ENCODE data around the gene OR10D3. TPM values are rescaled to one million over a fixed set of nuclear protein-coding genes. Genes with fewer than 3 reads are reported as not detected.

The OR10D3 gene, protein sequence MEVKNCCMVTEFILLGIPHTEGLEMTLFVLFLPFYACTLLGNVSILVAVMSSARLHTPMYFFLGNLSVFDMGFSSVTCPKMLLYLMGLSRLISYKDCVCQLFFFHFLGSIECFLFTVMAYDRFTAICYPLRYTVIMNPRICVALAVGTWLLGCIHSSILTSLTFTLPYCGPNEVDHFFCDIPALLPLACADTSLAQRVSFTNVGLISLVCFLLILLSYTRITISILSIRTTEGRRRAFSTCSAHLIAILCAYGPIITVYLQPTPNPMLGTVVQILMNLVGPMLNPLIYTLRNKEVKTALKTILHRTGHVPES
- total RNA-seq (2022; extraction: Qiagen RNA extraction): not detected in 5 replicates

DNA sequence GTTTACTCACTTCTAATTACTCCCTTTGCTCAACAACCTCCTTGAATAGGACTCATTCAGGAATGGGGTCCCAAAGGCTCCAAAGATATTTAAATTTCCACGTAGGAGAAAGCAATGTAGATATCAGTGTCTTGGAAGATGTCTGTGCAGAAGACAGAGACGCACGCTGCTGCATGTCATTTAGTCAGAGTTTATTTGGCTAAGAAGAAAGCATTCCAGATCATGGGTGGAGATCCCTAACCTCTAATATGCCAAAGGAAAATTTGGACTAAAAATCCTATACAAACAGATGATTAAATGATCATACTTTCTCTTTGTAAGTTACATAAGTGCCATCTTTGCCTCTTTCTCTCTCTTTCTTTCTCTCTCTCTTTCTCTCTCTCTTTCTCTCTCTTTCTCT lies at the start of gene OR10D3:
OR10D3 (plus strand) TSS at position 278 of the 400 bp plus-strand sequence. CDS start 1,925 bp downstream, outside the sequence.

Other genes with a start within 250 kb of the OR10D3 start
- gene OR4D5, start 243.7 kb upstream of the OR10D3 start, total RNA-seq (2022; extraction: Qiagen RNA extraction): not detected in 5 replicates
- not detected in 5 replicates for gene OR6T1, start 239.5 kb upstream of the OR10D3 start, total RNA-seq (2022; extraction: Qiagen RNA extraction)
- gene OR10S1, start 205.6 kb upstream of the OR10D3 start, total RNA-seq (2022; extraction: Qiagen RNA extraction): not detected in 5 replicates
- gene OR10G6, start 188.2 kb upstream of the OR10D3 start, total RNA-seq (2022; extraction: Qiagen RNA extraction): not detected in 5 replicates
- gene OR10G4, start 170.3 kb upstream of the OR10D3 start, total RNA-seq (2022; extraction: Qiagen RNA extraction): not detected in 5 replicates
- gene OR10G9, start 160.3 kb upstream of the OR10D3 start, total RNA-seq (2022; extraction: Qiagen RNA extraction): not detected in 5 replicates
- gene OR10G8, start 156.5 kb upstream of the OR10D3 start, total RNA-seq (2022; extraction: Qiagen RNA extraction): not detected in 5 replicates
- not detected in 5 replicates for gene OR10G7, start 142.0 kb upstream of the OR10D3 start, total RNA-seq (2022; extraction: Qiagen RNA extraction)
- 0.09 to 0.28 TPM (median 0.24 TPM) in 5 replicates for gene VWA5A, start 67.9 kb upstream of the OR10D3 start, total RNA-seq (2022; extraction: Qiagen RNA extraction)
- not detected in 5 replicates for gene OR8G1, start 57.8 kb downstream of the OR10D3 start, total RNA-seq (2022; extraction: Qiagen RNA extraction)
- gene OR8G5, start 73.0 kb downstream of the OR10D3 start, total RNA-seq (2022; extraction: Qiagen RNA extraction): not detected in 5 replicates
- gene OR8D1, start 130.6 kb downstream of the OR10D3 start, total RNA-seq (2022; extraction: Qiagen RNA extraction): not detected in 5 replicates
- not detected in 5 replicates for gene OR8D2, start 136.9 kb downstream of the OR10D3 start, total RNA-seq (2022; extraction: Qiagen RNA extraction)
- not detected in 5 replicates for gene OR8B2, start 201.2 kb downstream of the OR10D3 start, total RNA-seq (2022; extraction: Qiagen RNA extraction)
- not detected in 5 replicates for gene OR8B3, start 215.7 kb downstream of the OR10D3 start, total RNA-seq (2022; extraction: Qiagen RNA extraction)
- gene OR8B4, start 241.5 kb downstream of the OR10D3 start, total RNA-seq (2022; extraction: Qiagen RNA extraction): not detected in 5 replicates